GDM1 (cell line): ENCODE measurements around the gene NGF.
"Not testable (repeated sequence)": the region's sequence is repeated elsewhere in the genome, so short reads cannot be mapped to it uniquely, and the experiment has no call there.

Source experiments
- DNase-seq: peaks from one replicate; lab custom pipeline; 2025; lab: John Stamatoyannopoulos, UW

Gene NGF

GRCh38 chr1:115337633-115338456 lies at the start of gene NGF:
TSS of gene NGF (minus strand) at chr1:115338249. CDS start at chr1:115286795, 51,454 bp downstream.
- no peak for DNase-seq

DNA sequence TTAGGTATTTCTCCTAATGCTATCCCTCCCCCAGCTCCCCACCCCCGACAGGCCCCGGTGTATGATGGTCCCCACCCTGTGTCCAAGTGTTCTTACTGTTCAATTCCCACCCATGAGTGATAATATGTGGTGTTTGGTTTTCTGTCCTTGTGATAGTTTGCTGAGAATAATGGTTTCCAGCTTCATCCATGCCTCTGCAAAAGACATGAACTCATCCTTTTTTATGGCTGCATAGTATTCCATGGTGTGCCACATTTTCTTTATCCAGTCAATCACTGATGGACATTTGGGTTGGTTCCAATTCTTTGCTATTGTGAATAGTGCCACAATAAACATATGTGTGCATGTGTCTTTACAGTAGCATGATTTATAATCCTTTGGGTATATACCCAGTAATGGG lies 45.4 kb upstream of the NGF start:
- not testable (repeated sequence) for DNase-seq

DNA sequence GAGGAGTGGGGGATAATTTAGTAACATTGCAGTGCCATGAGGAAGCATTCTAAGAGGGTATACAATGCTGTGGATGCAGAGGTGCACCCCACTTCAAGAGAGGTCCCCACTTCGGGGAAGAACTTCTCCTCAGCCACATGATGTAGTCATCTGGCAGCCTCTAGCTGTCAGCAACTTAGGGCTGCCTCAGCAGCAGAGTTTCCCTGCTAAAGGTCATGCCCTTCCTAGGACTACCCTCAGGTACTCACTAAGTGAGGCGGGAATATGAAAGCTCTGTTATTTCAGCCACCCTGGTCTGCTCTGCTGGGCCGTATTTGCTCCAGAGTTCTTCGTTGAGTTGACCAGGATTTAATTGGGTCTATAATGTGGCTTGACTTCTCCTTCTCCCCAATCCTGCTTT lies 41.9 kb upstream of the NGF start:
- DNase-seq = no peak

GRCh38 chr1:115377411-115377810 lies 39.4 kb upstream of the NGF start:
- DNase-seq = no peak

GRCh38 chr1:115374598-115374997 lies 36.5 kb upstream of the NGF start:
- DNase-seq = no peak

- no peak for DNase-seq
These were observed 35.3 kb upstream of the NGF start for GRCh38 chr1:115373305-115373704.

- DNase-seq = no peak
These were observed 27.7 kb upstream of the NGF start for GRCh38 chr1:115365738-115366137.

GRCh38 chr1:115364780-115365155 lies 26.7 kb upstream of the NGF start:
- DNase-seq = no peak

DNA sequence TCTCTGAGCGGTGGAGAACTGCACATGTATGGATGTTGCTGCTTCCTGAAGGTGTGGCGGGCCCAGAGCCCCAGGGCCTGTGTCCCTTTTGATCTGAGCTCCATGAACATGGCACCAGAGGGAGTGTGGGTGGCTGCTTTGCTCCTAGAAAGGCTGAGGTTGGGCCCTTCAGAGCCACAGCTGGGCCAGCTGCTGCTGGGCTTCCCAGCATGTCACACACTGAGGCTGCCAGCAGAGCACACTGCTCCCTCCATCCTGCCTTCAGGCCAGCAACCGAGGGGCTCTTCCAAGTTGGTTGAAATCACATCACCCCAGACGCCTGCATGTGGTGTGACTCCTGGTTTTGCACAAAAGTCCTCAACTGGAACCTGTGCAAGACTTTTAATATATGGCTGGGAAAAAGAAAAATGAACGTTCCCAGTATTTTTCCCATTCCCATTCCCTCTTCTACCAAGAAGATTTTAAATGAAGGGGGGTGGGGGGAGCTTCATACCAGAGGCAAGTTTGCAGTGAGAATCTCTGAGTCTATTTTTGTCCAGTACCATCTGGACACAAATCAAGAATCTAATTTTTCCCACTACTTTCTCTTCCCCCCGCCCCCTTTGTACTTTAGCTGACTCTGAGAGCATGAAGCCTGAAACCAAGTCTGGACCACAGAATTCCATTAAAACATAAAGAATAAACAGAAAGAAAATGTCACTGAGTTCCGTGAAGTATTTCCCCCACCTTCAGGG lies 26.2 kb upstream of the NGF start:
- DNase-seq = no peak

GRCh38 chr1:115363171-115363570 lies 25.1 kb upstream of the NGF start:
- no peak for DNase-seq

DNA sequence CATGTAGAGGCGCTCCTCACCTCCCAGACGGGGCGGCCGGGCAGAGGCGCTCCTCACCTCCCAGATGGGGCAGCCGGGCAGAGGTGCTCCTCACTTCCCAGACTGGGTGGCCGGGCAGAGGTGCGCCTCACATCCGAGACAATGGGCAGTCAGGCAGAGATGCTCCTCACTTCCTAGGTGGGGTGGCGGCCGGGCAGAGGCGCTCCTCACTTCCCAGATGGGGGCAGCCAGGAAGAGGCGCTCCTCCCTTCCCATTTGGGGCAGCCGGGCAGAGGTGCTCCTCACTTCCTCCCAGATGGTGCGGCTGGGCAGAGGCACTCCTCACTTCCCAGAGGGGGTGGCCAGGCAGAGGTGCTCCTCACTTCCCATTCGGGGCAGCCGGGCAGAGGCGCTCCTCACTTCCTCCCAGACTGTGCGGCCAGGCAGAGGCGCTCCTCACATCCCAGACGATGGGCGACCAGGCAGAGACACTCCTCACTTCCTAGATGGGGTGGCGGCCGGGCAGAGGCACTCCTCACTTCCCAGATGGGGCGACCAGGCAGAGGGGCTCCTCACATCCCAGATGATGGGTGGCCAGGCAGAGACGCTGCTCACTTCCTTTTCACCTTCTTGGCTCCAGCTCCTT lies 22.6 kb upstream of the NGF start:
- not testable (repeated sequence) for DNase-seq

DNA sequence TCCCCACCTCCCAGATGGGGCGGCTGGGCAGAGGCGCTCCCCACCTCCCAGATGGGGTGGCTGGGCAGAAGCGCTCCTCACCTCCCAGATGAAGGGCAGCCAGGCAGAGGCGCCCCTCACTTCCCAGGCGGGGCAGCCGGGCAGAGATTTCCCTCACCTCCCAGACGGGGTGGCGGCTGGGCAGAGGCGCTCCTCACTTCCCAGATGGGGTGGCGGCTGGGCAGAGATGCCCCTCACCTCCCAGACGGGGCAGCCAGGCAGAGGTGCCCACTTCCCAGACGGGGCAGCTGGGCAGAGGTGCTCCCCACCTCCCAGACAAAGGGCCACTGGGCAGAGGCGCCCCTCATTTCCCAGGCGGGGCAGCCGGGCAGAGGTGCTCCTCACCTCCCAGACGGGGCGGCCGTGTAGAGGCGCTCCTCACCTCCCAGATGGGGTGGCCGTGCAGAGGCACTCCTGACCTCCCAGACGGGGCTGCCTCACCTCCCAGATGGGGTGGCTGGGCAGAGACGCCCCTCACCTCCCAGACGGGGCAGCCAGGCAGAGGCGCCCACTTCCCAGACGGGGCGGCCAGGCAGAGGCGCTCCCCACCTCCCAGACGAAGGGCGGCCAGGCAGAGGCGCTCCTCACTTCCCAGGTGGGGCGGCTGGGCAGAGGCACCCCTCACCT lies 21.9 kb upstream of the NGF start:
- not testable (repeated sequence) for DNase-seq

DNA sequence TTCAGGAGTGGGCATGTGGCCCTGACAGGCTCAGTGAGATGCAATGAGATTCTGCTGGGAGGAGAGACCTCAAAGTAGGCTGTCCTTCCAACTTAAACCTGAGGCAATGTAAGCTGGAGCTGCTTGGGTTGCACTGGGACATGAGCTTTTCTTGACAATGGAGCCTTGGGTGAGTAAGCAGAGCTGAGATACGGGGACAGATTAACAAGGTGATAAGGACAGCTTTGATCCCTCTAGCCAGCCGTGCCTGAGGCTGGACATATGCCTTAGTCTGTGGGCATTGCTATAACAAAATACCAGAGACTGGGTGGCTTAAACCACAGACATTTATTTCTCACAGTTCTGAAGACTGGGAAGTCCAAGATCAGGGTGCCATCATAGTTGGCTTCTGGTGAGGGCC lies 18.3 kb upstream of the NGF start:
- no peak for DNase-seq

GRCh38 chr1:115355069-115355468 lies 17.0 kb upstream of the NGF start:
- no peak for DNase-seq

DNA sequence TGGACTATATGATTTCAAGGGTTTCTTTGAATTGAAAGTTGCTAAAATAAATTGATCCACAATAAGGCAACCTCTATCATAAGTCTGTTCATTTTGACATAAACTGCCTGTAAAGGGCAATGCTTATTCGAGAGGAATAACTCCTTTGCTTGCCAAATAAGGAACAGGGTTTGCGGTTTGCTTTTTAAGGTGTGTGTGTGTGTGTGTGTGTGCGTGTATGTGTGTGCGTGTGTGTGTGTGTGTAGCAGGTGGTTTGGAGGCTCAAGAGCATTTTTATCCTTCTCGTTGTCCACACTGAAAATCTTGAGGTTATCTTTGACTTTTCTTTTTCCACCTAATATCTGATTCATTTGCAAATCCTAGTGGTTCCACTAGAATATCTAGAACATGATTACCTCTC lies 13.1 kb upstream of the NGF start:
- DNase-seq = no peak

- no peak for DNase-seq
These were observed 10.6 kb upstream of the NGF start for GRCh38 chr1:115348636-115349035.

DNA sequence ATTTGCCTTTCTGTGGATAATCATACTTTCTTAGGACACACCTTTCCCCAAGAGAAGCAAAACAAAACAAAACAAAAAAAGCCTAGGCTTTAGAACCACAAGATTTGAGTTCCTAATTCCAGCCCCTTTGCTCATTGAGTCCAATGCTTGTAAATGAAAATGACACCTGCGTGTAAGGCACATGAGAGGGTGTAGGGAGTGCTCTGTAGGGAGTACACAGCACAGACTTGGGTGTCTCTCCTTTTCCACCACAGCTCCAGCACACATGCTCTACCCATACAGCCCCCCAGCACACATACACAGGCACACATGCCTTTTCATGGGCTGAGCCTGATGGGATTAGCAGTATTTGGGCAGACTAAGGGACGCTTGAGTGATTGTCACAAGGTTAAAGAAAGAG lies 9.2 kb upstream of the NGF start:
- DNase-seq = no peak

- DNase-seq = no peak
These were observed 5.2 kb upstream of the NGF start for GRCh38 chr1:115343200-115343737.

- no peak for DNase-seq
These were observed 3.9 kb upstream of the NGF start for GRCh38 chr1:115341948-115342347.

GRCh38 chr1:115340879-115341278 lies 2.8 kb upstream of the NGF start:
- DNase-seq = no peak

GRCh38 chr1:115338457-115338820 lies 390 bp upstream of the NGF start:
- DNase-seq = no peak

DNA sequence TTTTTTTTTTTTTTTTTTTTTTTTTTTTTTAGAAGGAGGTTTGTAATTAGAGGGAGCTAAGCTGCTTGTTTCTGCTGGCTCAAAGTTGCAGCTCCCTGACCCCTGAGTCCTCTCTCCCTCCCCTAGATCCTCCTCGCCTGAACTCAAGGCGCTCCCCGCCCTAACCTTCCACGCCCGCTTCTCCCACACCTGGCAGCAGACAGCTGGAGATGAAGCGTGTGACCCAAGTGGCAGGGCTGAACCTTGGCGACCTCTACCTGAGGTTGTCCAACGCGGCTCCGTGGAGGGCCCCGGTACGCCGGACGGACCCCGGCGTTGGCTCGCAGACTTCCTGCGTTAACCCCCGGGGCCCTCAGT lies 795 bp downstream of the NGF start:
- DNase-seq = no peak
